HepG2 (cell line): Measurements from ENCODE around the gene MAN2C1. TPM values are rescaled to one million over a fixed set of nuclear protein-coding genes. Genes with fewer than 3 reads are reported as not detected.

Experiments
- ATAC-seq: fragments of 200-7000 bp; cut with Tn5 transposase; 3 replicates; pipeline ENCODE4 v1.9.1; 2020; ENCODE audit warnings: mild to moderate bottlenecking, moderate library complexity
- BruUV-seq: library from RNA; stranded (reverse); fragments of 400-500 nt; replicated peaks from 2 replicates; lab custom pipeline; 2021; lab: Mats Ljungman, UMichigan
- CTCF ChIA-PET: fragments of 300-600 bp; formaldehyde crosslinking; extraction: SDS; loops from one replicate; lab custom pipeline; 2021; ENCODE audit warnings: low total read pairs, inconsistent platforms, low intra/inter-chr PET ratio; lab: Yijun Ruan, JAX
- POLR2A ChIA-PET: fragments of 350-600 bp; sonication (Branson Sonifier 250); formaldehyde crosslinking; loops from one replicate; lab custom pipeline; 2020; ENCODE audit warnings: antibody characterized with exemption, inconsistent platforms; lab: Yijun Ruan, JAX
- DNase-seq: peaks from one replicate; pipeline ENCODE4 v3.0.0-alpha.2; 2015; ENCODE audit warnings: low spot score
- FAIRE-seq: peaks from 3 replicates; lab custom pipeline; 2011; peaks lifted over from hg19 to GRCh38; lab: Jason Lieb, UNC
- H2AFZ ChIP-seq: one replicate; pipeline ENCODE4 v1.6.1; 2011; ENCODE audit warnings: low read length, inconsistent platforms
- H3K27ac ChIP-seq: fragments of 300-600 bp; 3 replicates; pipeline ENCODE4 v1.8.0; 2011; ENCODE audit warnings: mixed run types, mild to moderate bottlenecking, mixed read lengths, low read length, inconsistent platforms; ENCODE audit not compliant: insufficient read depth; ENCODE audit errors: extremely low read length
- H3K27me3 ChIP-seq, 2 experiments: fragments of 200-600 bp in 1 of 2; 2 replicates in 1 of 2; 3 replicates in 1 of 2; pipeline versions ENCODE4 v1.6.0 to v1.8.0; 2011; ENCODE audit warnings: low read length in 2 of 2, mild to moderate bottlenecking in 2 of 2, moderate library complexity in 2 of 2, inconsistent platforms in 1 of 2; ENCODE audit not compliant: insufficient read depth in 2 of 2, control insufficient read depth in 1 of 2
- H3K36me3 ChIP-seq, 2 experiments: fragments of 200-600 bp in 1 of 2; replicated peaks in 1 of 2; 2 replicates in 1 of 2; 3 replicates in 1 of 2; pipeline versions ENCODE4 v1.5.1 to v1.8.0; 2011; ENCODE audit warnings: low read length in 2 of 2, inconsistent platforms in 1 of 2; ENCODE audit not compliant: insufficient read depth in 2 of 2, control insufficient read depth in 1 of 2
- H3K4me1 ChIP-seq: 2 replicates; pipeline ENCODE4 v1.5.1; 2012; ENCODE audit warnings: low read length, inconsistent platforms; ENCODE audit not compliant: insufficient read depth
- H3K4me2 ChIP-seq: 2 replicates; pipeline ENCODE4 v1.6.0; 2011; ENCODE audit warnings: low read depth, low read length, inconsistent platforms
- H3K4me3 ChIP-seq, 3 experiments: fragments of 200-600 bp in 1 of 3; sonication (generic), shearing (Covaris generic) in 1 of 3; replicated peaks in 1 of 3; 2 replicates each; pipeline ENCODE4 v1.5.1; 2011 to 2016; ENCODE audit warnings: low read length in 3 of 3, inconsistent platforms in 2 of 3, low read depth in 2 of 3, mild to moderate bottlenecking in 2 of 3, control low read depth in 1 of 3, mixed read lengths in 1 of 3; ENCODE audit not compliant: insufficient read depth in 1 of 3
- H3K79me2 ChIP-seq: one replicate; pipeline ENCODE4 v1.6.1; 2011; ENCODE audit warnings: low read length, inconsistent platforms; ENCODE audit not compliant: insufficient read depth
- H3K9ac ChIP-seq: 2 replicates; pipeline ENCODE4 v1.6.0; 2011; ENCODE audit warnings: mild to moderate bottlenecking, low read depth, low read length, inconsistent platforms; ENCODE audit not compliant: insufficient read depth
- H3K9me3 ChIP-seq: 2 replicates; pipeline ENCODE4 v1.5.1; 2012; ENCODE audit warnings: mild to moderate bottlenecking, low read length
- H4K20me1 ChIP-seq: 2 replicates; pipeline ENCODE4 v1.6.0; 2011; ENCODE audit warnings: inconsistent platforms, mild to moderate bottlenecking, low read length, moderate library complexity; ENCODE audit not compliant: insufficient read depth
- AGO1 ChIP-seq: fragments of 200-400 bp; formaldehyde crosslinking; IDR thresholded peaks from 2 replicates; pipeline ENCODE4 v1.6.1; 2017; ENCODE audit warnings: mild to moderate bottlenecking, low read depth, low read length, moderate library complexity; ENCODE audit not compliant: poor library complexity, severe bottlenecking
- ARNTL ChIP-seq: sonication (generic); formaldehyde crosslinking; IDR thresholded peaks from 2 replicates; pipeline ENCODE4 v1.4.0; 2020; ENCODE audit warnings: mild to moderate bottlenecking, missing genetic modification reagents
- ATF6 ChIP-seq: sonication (generic); formaldehyde crosslinking; conservative IDR thresholded peaks from 2 replicates; pipeline ENCODE4 v1.4.0; 2020; ENCODE audit warnings: missing genetic modification reagents
- EZH2 ChIP-seq: conservative IDR thresholded peaks from 2 replicates; pipeline ENCODE4 v1.6.1; 2012; ENCODE audit warnings: mild to moderate bottlenecking, low read depth, low read length, moderate library complexity
- PHF8 ChIP-seq: sonication (generic); formaldehyde crosslinking; IDR thresholded peaks from 2 replicates; pipeline ENCODE4 v1.5.0; 2020; ENCODE audit warnings: missing genetic modification reagents
- RORA ChIP-seq: sonication (generic); formaldehyde crosslinking; IDR thresholded peaks from 2 replicates; pipeline ENCODE4 v1.5.0; 2020; ENCODE audit warnings: mild to moderate bottlenecking, missing genetic modification reagents, moderate library complexity
- SMARCE1 ChIP-seq: fragments of 450-650 bp; IDR thresholded peaks from 2 replicates; pipeline ENCODE4 v1.6.1; 2017; ENCODE audit warnings: borderline replicate concordance
- TRIM24 ChIP-seq: sonication (generic); formaldehyde crosslinking; IDR thresholded peaks from 2 replicates; pipeline ENCODE4 v1.8.0; 2022; ENCODE audit warnings: mild to moderate bottlenecking, missing genetic modification reagents
- USF2 ChIP-seq, 2 experiments: sonication (generic) in 1 of 2; formaldehyde crosslinking in 1 of 2; IDR thresholded peaks; 2 replicates each; pipeline versions ENCODE4 v1.5.1 to v1.6.1; 2011 to 2020; ENCODE audit warnings: borderline replicate concordance in 1 of 2, low read depth in 1 of 2, low read length in 1 of 2, mild to moderate bottlenecking in 1 of 2, missing genetic modification reagents in 1 of 2, moderate library complexity in 1 of 2
- ZNF24 ChIP-seq: fragments of 450-650 bp; IDR thresholded peaks from 2 replicates; pipeline ENCODE4 v1.6.1; 2017; ENCODE audit warnings: antibody characterized with exemption, mild to moderate bottlenecking
- ZNF512 ChIP-seq: sonication (generic); formaldehyde crosslinking; IDR thresholded peaks from 2 replicates; pipeline ENCODE4 v1.4.0; 2020; ENCODE audit warnings: mild to moderate bottlenecking, missing genetic modification reagents
- ZNF615 ChIP-seq: sonication (generic); formaldehyde crosslinking; IDR thresholded peaks from 2 replicates; pipeline ENCODE4 v1.5.0; 2020; ENCODE audit warnings: mild to moderate bottlenecking, missing genetic modification reagents, borderline replicate concordance
- WGBS: methylation state at CpG from one replicate; pipeline ENCODE4 v1.1.6; 2017; ENCODE audit warnings: low lambda C conversion rate; 5-methylcytosine and 5-hydroxymethylcytosine counted together
- in situ Hi-C: cut with HindIII; loops from 2 replicates; pipeline ENCODE4 v1.10.0; 2017; ENCODE audit warnings: low pct_unique_long_range_greater_than_20kb; ENCODE audit not compliant: extremely low pct_ligation_motif_present
- intact Hi-C: fragments of 100-400 bp; cut with micrococcal nuclease; formaldehyde crosslinking; loops from one replicate; pipeline ENCODE4 v1.10.0; 2022; ENCODE audit not compliant: unreplicated experiment
- polyA plus RNA-seq, 8 experiments: library from polyadenylated mRNA; depleted of rRNA in 3 of 8; stranded (reverse) in 7 of 8; unstranded in 1 of 8; fragments of >200 nt; fragmentation: Illumina TruSeq in 4 of 8; extraction: Trizol in 4 of 8; gene quantifications; 2 replicates each; pipeline versions ENCODE4 v1.2.1 to v1.2.3, GENCODE V29; 2011 to 2016; ENCODE audit warnings: low read depth in 4 of 8, missing spikeins in 1 of 8, mixed read lengths in 1 of 8; ENCODE audit not compliant: insufficient read depth in 1 of 8
- total RNA-seq, 5 experiments: library from RNA; depleted of rRNA; stranded (reverse); fragments of >200 nt; fragmentation: Illumina TruSeq; extraction: Trizol; gene quantifications; 2 replicates each; pipeline ENCODE4 v1.2.3, GENCODE V29; 2016; ENCODE audit warnings: low read depth in 1 of 5
- TF ChIP-seq, protein P1 (sequence below): sonication (generic); formaldehyde crosslinking; IDR thresholded peaks from 2 replicates; pipeline ENCODE4 v1.4.0; 2020; ENCODE audit warnings: missing genetic modification reagents
- TF ChIP-seq, protein P2 (sequence below): sonication (generic); formaldehyde crosslinking; IDR thresholded peaks from 2 replicates; pipeline ENCODE4 v1.4.0; 2020; ENCODE audit warnings: missing genetic modification reagents

Gene MAN2C1
- total and polyA plus RNA-seq, 2 of the 13 experiments (the other 11 are each of a cell fraction or from before 2014, with no cell fraction given) = 62.6 to 71.0 TPM

DNA sequence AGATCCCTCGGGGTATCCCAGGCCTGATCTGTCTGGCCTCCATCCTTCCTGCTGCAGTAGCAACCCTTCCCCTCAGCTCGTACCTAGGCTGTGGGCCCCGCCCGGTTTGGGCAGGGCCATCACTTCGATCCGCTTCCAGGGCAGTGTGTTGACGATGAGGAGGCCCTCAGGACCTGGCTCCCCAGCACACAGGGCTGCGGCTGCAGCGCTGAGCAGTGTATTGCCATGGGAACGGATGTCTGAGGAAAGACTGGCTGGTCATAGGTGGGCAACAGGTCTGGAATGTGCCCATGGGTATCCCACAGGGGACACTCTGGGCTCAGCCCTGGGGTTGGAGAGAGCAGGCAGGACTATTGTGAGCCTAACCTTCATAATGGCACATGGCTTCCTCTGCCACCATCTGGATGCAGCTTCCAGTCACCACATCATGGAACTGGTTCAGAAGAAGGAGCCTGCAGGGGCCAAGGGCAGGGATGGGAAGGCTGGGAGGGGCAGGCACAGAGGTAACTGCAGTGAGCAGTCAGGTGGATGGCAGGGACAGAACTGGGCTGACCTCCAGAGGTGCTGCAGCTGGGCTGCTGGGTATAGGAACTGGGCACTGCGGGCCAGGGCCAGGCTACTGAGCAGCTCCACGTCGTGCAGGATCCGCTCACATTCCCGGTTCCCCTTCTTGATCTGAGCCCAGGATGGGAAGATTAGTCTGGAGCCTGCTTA lies 8.7 kb downstream of the MAN2C1 start:
- FAIRE-seq (no peak), DNase-seq (no peak), ATAC-seq (no peak)
- Histone ChIP-seq H3K4me2 (no peak overlapping the region), H4K20me1 (no peaks in the 10 kb centered on the region), H3K36me3 (peaks cover 18 to 34% of the 10 kb centered on the region in 2 experiments), H3K79me2 (no peaks in the 10 kb centered on the region), H3K4me1 (no peaks in the 10 kb centered on the region), H3K27me3 (no peaks in the 10 kb centered on the region), H3K4me3 (no peak overlapping the region), H2AFZ (no peak overlapping the region), H3K9ac (no peak overlapping the region), H3K9me3 (no peaks in the 10 kb centered on the region), H3K27ac (no peak overlapping the region)
- ChIA-PET POLR2A (interaction anchor here (0.9 to 2.1 kb wide), 2 partner anchors 9 to 12 kb away, joined by 3 to 10 read pairs; partner anchors contain the start of gene MAN2C1), CTCF (no interaction called here)
- 94% methylated on average over 11 of the region's 15 CpGs for WGBS
- intact Hi-C loops = loop anchor here (10.0 kb wide), 1 partner anchor 325 kb away; no protein-coding TSS in a partner anchor
- BruUV-seq = no TSS peak
- in situ Hi-C loops = loop anchor here (10.0 kb wide), 1 partner anchor 285 kb away; the partner anchor contains the start of genes IMP3 and SNX33
- TF ChIP-seq EZH2 = no peak
- TF ChIP-seq, protein P1, sequence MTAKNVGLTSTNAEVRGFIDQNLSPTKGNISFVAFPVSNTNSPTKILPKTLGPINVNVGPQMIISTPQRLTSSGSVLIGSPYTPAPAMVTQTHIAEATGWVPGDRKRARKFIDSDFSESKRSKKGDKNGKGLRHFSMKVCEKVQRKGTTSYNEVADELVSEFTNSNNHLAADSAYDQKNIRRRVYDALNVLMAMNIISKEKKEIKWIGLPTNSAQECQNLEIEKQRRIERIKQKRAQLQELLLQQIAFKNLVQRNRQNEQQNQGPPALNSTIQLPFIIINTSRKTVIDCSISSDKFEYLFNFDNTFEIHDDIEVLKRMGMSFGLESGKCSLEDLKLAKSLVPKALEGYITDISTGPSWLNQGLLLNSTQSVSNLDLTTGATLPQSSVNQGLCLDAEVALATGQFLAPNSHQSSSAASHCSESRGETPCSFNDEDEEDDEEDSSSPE (CRISPR knock-in tag) = no peak
- TF ChIP-seq ATF6 (CRISPR knock-in tag) = no peak
- TF ChIP-seq PHF8 = no peak
- TF ChIP-seq AGO1 = no peak
- no peak for TF ChIP-seq ZNF24
- no peak for TF ChIP-seq USF2 (IDR thresholded peaks at IDR 0.05; ENCODE audit: low read depth, low read length)
- TF ChIP-seq USF2 (CRISPR knock-in tag; IDR thresholded peaks at IDR 0.05; ENCODE audit: borderline replicate concordance) = no peak
- TF ChIP-seq TRIM24 (CRISPR knock-in tag) = no peak
- no peak for TF ChIP-seq ZNF615 (CRISPR knock-in tag)
- TF ChIP-seq ARNTL (CRISPR knock-in tag) = no peak
- TF ChIP-seq ZNF512 = no peak
- TF ChIP-seq RORA (CRISPR knock-in tag) = no peak
- TF ChIP-seq SMARCE1 = no peak
- TF ChIP-seq, protein P2, sequence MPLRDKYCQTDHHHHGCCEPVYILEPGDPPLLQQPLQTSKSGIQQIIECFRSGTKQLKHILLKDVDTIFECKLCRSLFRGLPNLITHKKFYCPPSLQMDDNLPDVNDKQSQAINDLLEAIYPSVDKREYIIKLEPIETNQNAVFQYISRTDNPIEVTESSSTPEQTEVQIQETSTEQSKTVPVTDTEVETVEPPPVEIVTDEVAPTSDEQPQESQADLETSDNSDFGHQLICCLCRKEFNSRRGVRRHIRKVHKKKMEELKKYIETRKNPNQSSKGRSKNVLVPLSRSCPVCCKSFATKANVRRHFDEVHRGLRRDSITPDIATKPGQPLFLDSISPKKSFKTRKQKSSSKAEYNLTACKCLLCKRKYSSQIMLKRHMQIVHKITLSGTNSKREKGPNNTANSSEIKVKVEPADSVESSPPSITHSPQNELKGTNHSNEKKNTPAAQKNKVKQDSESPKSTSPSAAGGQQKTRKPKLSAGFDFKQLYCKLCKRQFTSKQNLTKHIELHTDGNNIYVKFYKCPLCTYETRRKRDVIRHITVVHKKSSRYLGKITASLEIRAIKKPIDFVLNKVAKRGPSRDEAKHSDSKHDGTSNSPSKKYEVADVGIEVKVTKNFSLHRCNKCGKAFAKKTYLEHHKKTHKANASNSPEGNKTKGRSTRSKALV = no peak
